ENCODE data around the gene HACL1.
"Not testable (repeated sequence)": the region's sequence is repeated elsewhere in the genome, so short reads cannot be mapped to it uniquely, and the experiment has no call there.

Gene HACL1

DNA sequence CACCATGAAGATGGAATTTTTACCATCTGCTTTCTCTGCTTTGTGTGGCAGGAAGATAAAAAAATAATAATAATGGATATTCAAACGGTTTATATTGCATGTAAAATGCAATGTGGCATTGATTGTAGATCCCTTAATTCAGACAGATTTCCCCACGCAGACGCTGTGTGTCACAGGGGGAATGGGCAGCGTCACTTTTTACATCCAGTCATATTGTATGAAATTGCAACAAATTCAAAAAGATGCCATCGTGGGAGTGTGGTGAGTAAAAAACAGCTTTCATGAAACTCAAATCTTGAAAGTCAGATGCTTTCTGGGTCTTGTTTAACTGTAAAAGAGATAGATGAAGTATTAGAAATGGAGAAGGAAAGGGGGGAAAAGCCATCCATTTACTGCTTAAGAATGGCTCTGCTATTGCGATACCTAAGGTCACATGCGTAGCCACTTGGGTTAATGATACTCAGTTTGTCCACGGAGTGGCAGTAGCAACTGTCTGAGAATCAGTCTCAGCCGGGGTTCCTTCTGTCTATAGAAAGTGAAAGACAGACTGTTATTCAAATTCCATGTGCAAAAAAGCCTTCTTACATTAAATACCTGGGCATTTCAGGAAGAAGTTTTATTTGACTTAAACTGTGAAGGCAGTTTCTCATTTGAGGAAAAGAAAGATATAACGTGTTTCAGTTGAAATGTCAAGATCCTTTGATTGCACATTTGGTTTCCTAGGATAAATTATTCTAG is 28.7 kb upstream of the HACL1 start:
- Histone ChIP-seq H3K27me3 (ENCODE audit: control insufficient read depth in 1 of 2, insufficient read depth in 2 of 2, low read length in 2 of 2) (no peaks in the 10 kb centered on the region), H3K9me3 (ENCODE audit: control insufficient read depth in 1 of 2, low read length in 2 of 2) (no peaks in the 10 kb centered on the region), H3K9ac (ENCODE audit: low read depth in 1 of 2, low read length in 2 of 2) (no peak overlapping the region), H3K4me1 (ENCODE audit: control insufficient read depth in 1 of 2, insufficient read depth in 2 of 2, low read length in 2 of 2) (peaks cover 7 to 8% of the 10 kb centered on the region in 2 donors), H3K4me3 (ENCODE audit: low read depth in 1 of 2, low read length in 2 of 2) (peak overlapping the region; percentile 43 to 50), H3K27ac (ENCODE audit: low read depth, low read length) (no peak overlapping the region), H3K36me3 (ENCODE audit: control insufficient read depth in 1 of 2, insufficient read depth in 2 of 2, low read length in 2 of 2) (peaks cover 0 to 3% of the 10 kb centered on the region in 2 donors)

DNA sequence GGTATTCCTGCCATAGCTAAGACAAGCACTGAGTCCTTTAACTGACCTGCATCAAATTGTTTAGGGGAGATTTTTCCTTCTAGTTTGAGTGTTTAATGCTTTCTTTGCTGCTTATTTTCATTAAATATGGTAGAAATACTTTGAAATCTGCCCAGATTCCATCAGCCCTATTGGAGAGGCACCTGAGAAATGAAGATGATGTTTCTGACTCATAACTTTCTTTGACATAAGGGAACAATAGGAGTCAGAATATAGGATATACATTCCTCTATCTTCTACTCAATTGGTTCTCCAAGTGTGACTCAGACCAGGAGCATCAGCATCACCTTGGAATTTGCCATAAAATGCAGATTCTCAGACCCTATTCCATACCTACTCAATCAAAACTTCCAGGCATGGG is 27.6 kb upstream of the HACL1 start:
- H3K4me3 ChIP-seq (ENCODE audit: low read depth in 1 of 2, low read length in 2 of 2), result no peak overlapping the region
- H3K9me3 ChIP-seq (ENCODE audit: control insufficient read depth in 1 of 2, low read length in 2 of 2), result no peaks in the 10 kb centered on the region
- no peaks in the 10 kb centered on the region for H3K27me3 ChIP-seq (ENCODE audit: control insufficient read depth in 1 of 2, insufficient read depth in 2 of 2, low read length in 2 of 2)
- peaks cover 0 to 3% of the 10 kb centered on the region in 2 donors for H3K36me3 ChIP-seq (ENCODE audit: control insufficient read depth in 1 of 2, insufficient read depth in 2 of 2, low read length in 2 of 2)
- no peak overlapping the region for H3K9ac ChIP-seq (ENCODE audit: low read depth in 1 of 2, low read length in 2 of 2)
- no peak overlapping the region for H3K27ac ChIP-seq (ENCODE audit: low read depth, low read length)
- peaks cover 7 to 8% of the 10 kb centered on the region in 2 donors for H3K4me1 ChIP-seq (ENCODE audit: control insufficient read depth in 1 of 2, insufficient read depth in 2 of 2, low read length in 2 of 2)

DNA sequence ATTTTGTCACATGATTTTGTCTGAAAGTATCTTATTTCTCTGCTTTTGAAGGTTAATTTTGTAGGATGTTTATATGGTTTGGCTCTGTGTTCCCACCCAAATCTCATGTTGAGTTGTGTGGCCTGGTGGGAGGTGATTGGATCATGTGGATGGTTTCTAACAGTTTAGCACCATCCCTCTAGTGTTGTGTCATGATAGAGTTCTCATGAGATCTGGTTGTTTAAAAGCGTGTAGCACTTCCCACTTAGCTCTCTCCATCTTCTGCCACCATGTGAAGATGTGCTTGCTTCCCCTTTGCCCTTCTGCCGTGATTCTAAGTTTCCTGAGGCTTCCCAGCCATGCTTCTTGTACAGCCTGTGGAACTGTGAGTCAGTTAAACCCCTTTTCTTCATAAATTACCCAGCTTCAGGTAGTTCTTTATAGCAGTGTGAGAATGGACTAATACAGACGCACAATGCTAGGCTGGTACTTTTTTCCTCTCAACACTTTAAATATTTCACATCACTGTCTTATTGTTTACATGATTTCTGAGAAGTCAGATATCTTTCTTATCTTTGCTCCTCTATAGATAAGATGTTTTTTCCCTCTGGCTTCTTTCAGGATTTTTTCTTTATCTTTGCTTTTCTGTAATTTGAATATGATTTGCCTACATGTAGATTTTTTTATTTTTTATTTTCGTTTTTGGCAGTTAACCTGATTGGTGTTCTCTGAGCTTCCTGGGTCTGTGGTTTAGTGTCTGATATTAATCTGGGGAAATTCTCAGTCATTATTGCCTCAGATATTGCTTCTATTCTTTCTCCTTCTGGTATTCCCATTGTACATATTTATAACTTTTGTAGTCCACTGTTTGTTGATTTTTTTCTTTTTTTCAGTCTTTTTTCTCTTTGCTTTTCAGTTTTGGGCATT is 22.4 kb upstream of the HACL1 start:
- H3K9me3 ChIP-seq (ENCODE audit: control insufficient read depth in 1 of 2, low read length in 2 of 2), result peaks cover 9 to 22% of the 10 kb centered on the region in 2 donors
- no peak overlapping the region for H3K27ac ChIP-seq (ENCODE audit: low read depth, low read length)
- H3K9ac ChIP-seq (ENCODE audit: low read depth in 1 of 2, low read length in 2 of 2), result no peak overlapping the region
- H3K4me3 ChIP-seq (ENCODE audit: low read depth in 1 of 2, low read length in 2 of 2), result peak overlapping the region in 1 of 2 donors; percentile 3
- no peaks in the 10 kb centered on the region for H3K27me3 ChIP-seq (ENCODE audit: control insufficient read depth in 1 of 2, insufficient read depth in 2 of 2, low read length in 2 of 2)
- no peaks in the 10 kb centered on the region for H3K4me1 ChIP-seq (ENCODE audit: control insufficient read depth in 1 of 2, insufficient read depth in 2 of 2, low read length in 2 of 2)
- peaks cover 0 to 3% of the 10 kb centered on the region in 2 donors for H3K36me3 ChIP-seq (ENCODE audit: control insufficient read depth in 1 of 2, insufficient read depth in 2 of 2, low read length in 2 of 2)

DNA sequence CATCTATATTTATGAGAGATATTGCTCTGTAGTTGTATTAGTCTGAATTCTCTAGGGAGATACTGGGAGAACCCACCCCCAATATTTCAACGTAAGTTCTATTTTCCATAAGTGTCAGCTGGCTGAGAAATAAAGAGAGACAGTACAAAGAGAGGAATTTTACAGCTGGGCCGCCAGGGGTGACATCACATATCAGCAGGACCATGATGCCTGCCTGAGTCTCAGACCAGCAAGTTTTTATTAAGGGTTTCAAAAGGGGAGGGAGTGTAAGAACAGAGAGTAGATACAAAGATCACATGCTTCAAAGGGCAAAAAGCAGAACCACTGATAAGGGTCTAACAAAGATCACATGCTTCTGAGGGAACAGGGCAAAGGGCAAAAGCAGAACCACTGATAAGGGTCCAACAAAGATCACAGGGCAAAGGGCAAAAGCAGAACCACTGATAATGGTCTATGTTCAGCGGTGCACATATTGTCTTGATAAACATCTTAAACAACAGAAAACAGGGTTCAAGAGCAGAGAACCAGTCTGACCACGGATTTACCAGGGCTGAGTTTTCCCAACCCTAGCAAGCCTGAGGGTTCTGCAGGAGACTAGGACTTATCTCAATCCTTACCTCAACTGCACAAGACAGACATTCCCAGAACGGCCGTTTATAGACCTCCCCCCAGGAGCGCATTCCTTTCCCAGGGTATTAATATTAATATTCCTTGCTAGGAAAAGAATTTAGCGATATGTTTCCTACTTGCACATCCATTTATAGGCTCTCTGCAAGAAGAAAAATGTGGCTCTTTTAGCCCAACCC is 18.5 kb upstream of the HACL1 start:
- not testable (repeated sequence) for H3K27me3 ChIP-seq (ENCODE audit: control insufficient read depth in 1 of 2, insufficient read depth in 2 of 2, low read length in 2 of 2); H3K27ac ChIP-seq (ENCODE audit: low read depth, low read length); H3K9ac ChIP-seq (ENCODE audit: low read depth in 1 of 2, low read length in 2 of 2); H3K36me3 ChIP-seq (ENCODE audit: control insufficient read depth in 1 of 2, insufficient read depth in 2 of 2, low read length in 2 of 2); H3K4me1 ChIP-seq (ENCODE audit: control insufficient read depth in 1 of 2, insufficient read depth in 2 of 2, low read length in 2 of 2); H3K4me3 ChIP-seq (ENCODE audit: low read depth in 1 of 2, low read length in 2 of 2)
- H3K9me3 ChIP-seq (ENCODE audit: control insufficient read depth in 1 of 2, low read length in 2 of 2), result peaks cover 9 to 22% of the 10 kb centered on the region in 2 donors

DNA sequence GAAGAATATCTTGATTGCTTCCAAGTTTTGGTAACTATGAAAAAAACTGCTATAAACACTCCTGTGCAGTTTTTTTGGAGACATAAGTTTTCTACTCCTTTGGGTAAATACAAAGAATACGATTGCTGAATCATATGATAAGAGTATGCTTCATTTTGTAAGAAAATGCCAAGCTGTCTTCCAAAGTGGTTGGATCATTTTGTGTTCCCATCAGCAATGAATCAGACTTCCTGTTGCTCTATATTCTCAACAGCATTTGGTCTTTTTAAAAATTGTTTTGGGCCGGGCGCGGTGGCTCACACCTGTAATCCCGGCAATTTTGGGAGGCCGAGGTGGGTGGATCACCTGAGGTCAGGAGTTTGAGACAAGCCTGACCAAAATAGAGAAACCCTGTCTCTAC is 14.7 kb upstream of the HACL1 start:
- Histone ChIP-seq H3K36me3 (ENCODE audit: control insufficient read depth in 1 of 2, insufficient read depth in 2 of 2, low read length in 2 of 2) (peaks cover 0 to 3% of the 10 kb centered on the region in 2 donors), H3K4me1 (ENCODE audit: control insufficient read depth in 1 of 2, insufficient read depth in 2 of 2, low read length in 2 of 2) (no peaks in the 10 kb centered on the region), H3K27ac (ENCODE audit: low read depth, low read length) (no peak overlapping the region), H3K9ac (ENCODE audit: low read depth in 1 of 2, low read length in 2 of 2) (no peak overlapping the region), H3K4me3 (ENCODE audit: low read depth in 1 of 2, low read length in 2 of 2) (no peak overlapping the region), H3K27me3 (ENCODE audit: control insufficient read depth in 1 of 2, insufficient read depth in 2 of 2, low read length in 2 of 2) (no peaks in the 10 kb centered on the region), H3K9me3 (ENCODE audit: control insufficient read depth in 1 of 2, low read length in 2 of 2) (peaks cover 7 to 21% of the 10 kb centered on the region in 2 donors)

DNA sequence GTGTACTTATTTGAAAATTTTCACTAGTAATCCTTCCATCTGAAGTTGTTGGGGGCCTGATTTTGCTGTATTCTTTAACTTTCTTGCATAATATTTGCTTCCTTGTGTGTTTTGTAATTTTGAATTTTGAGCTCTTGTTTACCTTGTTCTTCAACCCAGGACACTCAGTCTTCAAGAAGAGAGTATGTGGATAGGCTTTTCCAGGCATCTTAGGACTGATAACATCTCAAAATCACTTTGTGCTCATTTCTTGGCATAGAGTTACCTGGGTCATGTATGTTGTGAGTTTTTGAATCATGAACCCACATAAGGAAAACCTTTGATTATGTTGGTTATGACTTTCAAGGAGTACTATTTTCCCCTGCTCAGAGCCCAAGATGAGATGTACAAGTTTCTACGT is 13.6 kb upstream of the HACL1 start:
- H3K27me3 ChIP-seq (ENCODE audit: control insufficient read depth in 1 of 2, insufficient read depth in 2 of 2, low read length in 2 of 2), result no peaks in the 10 kb centered on the region
- no peaks in the 10 kb centered on the region for H3K4me1 ChIP-seq (ENCODE audit: control insufficient read depth in 1 of 2, insufficient read depth in 2 of 2, low read length in 2 of 2)
- no peak overlapping the region for H3K9ac ChIP-seq (ENCODE audit: low read depth in 1 of 2, low read length in 2 of 2)

DNA sequence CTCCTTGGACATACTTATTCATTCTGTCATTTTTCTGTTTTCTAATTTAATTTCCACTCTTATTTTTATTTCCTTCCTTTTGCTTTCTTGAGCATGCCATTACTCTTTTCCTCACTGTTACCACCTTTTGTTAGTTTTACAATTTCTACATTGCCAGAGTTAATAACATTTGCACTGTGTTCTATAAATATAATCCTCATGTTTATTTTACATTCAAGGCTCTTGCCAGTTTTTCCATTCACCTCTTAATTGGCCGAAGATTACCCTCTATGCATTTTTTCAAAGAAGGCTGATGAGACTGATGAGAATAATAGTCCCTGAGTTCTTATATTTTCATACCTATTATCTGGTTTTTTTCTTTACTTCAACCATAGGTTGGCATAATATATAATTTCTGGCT is 10.6 kb upstream of the HACL1 start:
- no peak overlapping the region for H3K9ac ChIP-seq (ENCODE audit: low read depth in 1 of 2, low read length in 2 of 2)

More for the DNA sequence above, 13.6 kb upstream of the HACL1 start:
- H3K9me3 ChIP-seq (ENCODE audit: control insufficient read depth in 1 of 2, low read length in 2 of 2), result peaks cover 2 to 10% of the 10 kb centered on the region in 2 donors
- no peak overlapping the region for H3K27ac ChIP-seq (ENCODE audit: low read depth, low read length)
- H3K4me3 ChIP-seq (ENCODE audit: low read depth in 1 of 2, low read length in 2 of 2), result no peak overlapping the region
- no peaks in the 10 kb centered on the region for H3K36me3 ChIP-seq (ENCODE audit: control insufficient read depth in 1 of 2, insufficient read depth in 2 of 2, low read length in 2 of 2)

DNA sequence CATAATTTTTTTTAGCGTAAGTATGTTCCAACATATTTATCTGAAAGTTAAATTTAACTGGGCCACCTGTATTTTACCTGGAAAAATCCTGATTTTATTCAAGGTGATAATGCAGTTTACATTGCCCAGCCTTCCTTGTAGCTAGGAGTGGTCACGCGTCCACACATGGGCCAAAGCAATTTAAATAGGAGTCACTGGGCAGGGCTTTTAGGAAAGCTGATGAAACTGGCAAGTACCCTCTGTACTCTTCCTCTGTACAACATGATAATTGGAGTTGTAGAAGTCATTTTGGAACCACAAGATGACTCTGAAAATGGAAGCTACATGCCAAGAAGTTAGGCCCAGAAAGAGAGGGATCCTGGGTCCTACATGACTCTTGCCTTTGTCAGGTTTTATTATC is 9.6 kb upstream of the HACL1 start:
- peaks cover 4 to 20% of the 10 kb centered on the region in 2 donors for H3K4me1 ChIP-seq (ENCODE audit: control insufficient read depth in 1 of 2, insufficient read depth in 2 of 2, low read length in 2 of 2)
- H3K9ac ChIP-seq (ENCODE audit: low read depth in 1 of 2, low read length in 2 of 2), result no peak overlapping the region
- H3K4me3 ChIP-seq (ENCODE audit: low read depth in 1 of 2, low read length in 2 of 2), result no peak overlapping the region
- H3K27me3 ChIP-seq (ENCODE audit: control insufficient read depth in 1 of 2, insufficient read depth in 2 of 2, low read length in 2 of 2), result no peaks in the 10 kb centered on the region
- H3K27ac ChIP-seq (ENCODE audit: low read depth, low read length), result no peak overlapping the region
- H3K36me3 ChIP-seq (ENCODE audit: control insufficient read depth in 1 of 2, insufficient read depth in 2 of 2, low read length in 2 of 2), result no peaks in the 10 kb centered on the region
- H3K9me3 ChIP-seq (ENCODE audit: control insufficient read depth in 1 of 2, low read length in 2 of 2), result no peaks in the 10 kb centered on the region

More for the DNA sequence above, 10.6 kb upstream of the HACL1 start:
- Histone ChIP-seq H3K4me3 (ENCODE audit: low read depth in 1 of 2, low read length in 2 of 2) (no peak overlapping the region), H3K4me1 (ENCODE audit: control insufficient read depth in 1 of 2, insufficient read depth in 2 of 2, low read length in 2 of 2) (peaks cover 0 to 11% of the 10 kb centered on the region in 2 donors), H3K9me3 (ENCODE audit: control insufficient read depth in 1 of 2, low read length in 2 of 2) (no peaks in the 10 kb centered on the region), H3K36me3 (ENCODE audit: control insufficient read depth in 1 of 2, insufficient read depth in 2 of 2, low read length in 2 of 2) (no peaks in the 10 kb centered on the region), H3K27me3 (ENCODE audit: control insufficient read depth in 1 of 2, insufficient read depth in 2 of 2, low read length in 2 of 2) (no peaks in the 10 kb centered on the region), H3K27ac (ENCODE audit: low read depth, low read length) (no peak overlapping the region)

DNA sequence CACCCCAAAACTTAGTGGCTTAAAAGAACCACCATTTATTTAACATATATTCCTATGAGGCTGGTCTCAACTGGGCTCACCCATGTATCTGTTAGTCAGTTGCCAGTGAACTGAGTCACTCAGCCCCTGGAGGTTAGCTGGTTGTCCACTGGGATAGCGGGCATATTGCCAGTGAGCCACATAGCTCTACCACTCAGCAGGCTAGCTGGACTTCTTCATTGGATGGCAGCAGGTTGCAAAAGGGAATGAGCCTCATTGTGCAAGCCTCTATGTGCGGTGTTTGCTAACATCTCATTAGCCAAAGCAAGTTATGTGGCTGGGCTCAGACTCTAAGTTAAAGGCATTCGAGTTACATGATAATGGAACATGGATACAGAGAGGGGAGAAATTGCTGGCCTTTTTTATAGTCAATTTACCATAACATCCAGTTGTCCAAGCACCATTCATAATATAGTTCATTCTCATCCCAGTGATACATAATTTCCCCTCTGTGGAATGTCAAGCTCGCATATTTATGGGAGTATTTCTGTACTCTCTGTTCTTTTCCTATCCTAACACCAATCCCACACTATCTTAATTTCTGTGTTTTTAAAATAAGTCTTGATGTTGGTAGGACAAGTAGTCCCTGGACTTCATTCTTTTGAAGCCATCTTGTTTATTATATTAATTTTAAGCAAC is 8.9 kb upstream of the HACL1 start:
- Histone ChIP-seq H3K36me3 (ENCODE audit: control insufficient read depth in 1 of 2, insufficient read depth in 2 of 2, low read length in 2 of 2) (no peaks in the 10 kb centered on the region), H3K9me3 (ENCODE audit: control insufficient read depth in 1 of 2, low read length in 2 of 2) (no peaks in the 10 kb centered on the region), H3K4me1 (ENCODE audit: control insufficient read depth in 1 of 2, insufficient read depth in 2 of 2, low read length in 2 of 2) (peaks cover 10 to 21% of the 10 kb centered on the region in 2 donors), H3K27me3 (ENCODE audit: control insufficient read depth in 1 of 2, insufficient read depth in 2 of 2, low read length in 2 of 2) (no peaks in the 10 kb centered on the region), H3K9ac (ENCODE audit: low read depth in 1 of 2, low read length in 2 of 2) (no peak overlapping the region), H3K4me3 (ENCODE audit: low read depth in 1 of 2, low read length in 2 of 2) (no peak overlapping the region), H3K27ac (ENCODE audit: low read depth, low read length) (no peak overlapping the region)

Measured in duodenal mucosa (tissue), 2 donors.